GM18507 (cell line): Measurements from ENCODE around the gene MAGT1.
"Not testable (repeated sequence)": the region's sequence is repeated elsewhere in the genome, so short reads cannot be mapped to it uniquely, and the experiment has no call there.

Experiments used
- DNase-seq: peaks from one replicate; pipeline ENCODE4 v3.0.0; 2011; ENCODE audit warnings: low read depth; ENCODE audit not compliant: insufficient read length; ENCODE audit errors: extremely low spot score
- FAIRE-seq: peaks from 2 replicates; lab custom pipeline; 2011; peaks lifted over from hg19 to GRCh38; lab: Jason Lieb, UNC

Gene MAGT1

DNA sequence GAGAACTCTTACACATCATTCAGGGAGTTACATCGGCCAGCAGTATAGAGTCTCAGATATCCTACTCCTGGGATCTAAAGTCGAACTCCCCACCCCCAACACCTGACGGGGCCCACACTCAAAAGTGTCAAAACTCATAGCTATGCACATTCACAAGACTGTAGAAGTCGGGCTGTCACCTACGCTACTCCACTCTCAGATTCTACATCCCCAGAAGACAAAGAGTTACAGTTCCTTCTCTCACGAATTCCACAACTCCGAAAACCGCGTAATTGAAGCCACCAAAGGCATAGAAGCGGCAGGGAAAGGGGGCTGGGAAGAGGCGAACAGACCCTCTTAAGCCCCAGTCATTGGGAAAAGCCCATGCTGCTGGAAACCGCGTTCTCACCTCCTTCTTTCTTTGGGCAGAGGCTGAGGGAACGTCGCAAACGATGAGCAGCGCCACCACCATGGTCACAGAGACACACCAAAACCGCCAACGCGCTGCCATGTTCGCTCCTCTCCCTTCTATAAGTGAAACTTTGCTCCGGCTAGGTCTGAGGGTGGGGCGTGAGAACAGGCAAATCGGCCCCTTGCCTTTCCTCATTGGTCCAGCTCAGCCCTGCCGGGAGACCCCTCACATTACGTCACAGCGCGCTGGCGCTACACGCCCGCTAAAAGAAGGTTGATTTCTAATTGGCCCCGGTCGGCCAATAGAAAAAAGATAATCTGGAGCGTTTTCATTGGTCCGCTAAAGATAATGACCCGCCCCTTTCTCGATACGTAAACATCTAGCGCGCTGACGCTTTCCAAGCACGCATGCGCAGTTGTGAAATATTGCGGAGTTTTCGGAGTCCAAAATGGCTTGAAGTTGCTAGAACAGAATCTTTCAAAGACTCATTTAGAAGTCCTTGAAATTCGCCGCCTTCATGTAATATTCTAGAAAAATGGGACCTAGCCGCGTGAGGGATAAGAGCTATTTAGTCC is at the start of gene MAGT1:
Gene MAGT1, minus strand, starts transcription at position 515 of the 966 bp plus-strand sequence. Its CDS starts 25 bp downstream, at position 490.
- DNase-seq (peak; percentile 48), FAIRE-seq (peak; percentile 98)

- DNase-seq, FAIRE-seq: not testable (repeated sequence)
These were observed 49.8 kb upstream of the MAGT1 start for GRCh38 chrX:77945031-77945430.

- FAIRE-seq: peak; percentile 24
- DNase-seq: no peak
These were observed 42.9 kb upstream of the MAGT1 start for GRCh38 chrX:77938083-77938680.

- no peak for FAIRE-seq
- no peak for DNase-seq
These were observed 42.1 kb upstream of the MAGT1 start for GRCh38 chrX:77937291-77937690.

- DNase-seq (no peak), FAIRE-seq (no peak)
These were observed 41.1 kb upstream of the MAGT1 start for GRCh38 chrX:77936299-77936698.

DNA sequence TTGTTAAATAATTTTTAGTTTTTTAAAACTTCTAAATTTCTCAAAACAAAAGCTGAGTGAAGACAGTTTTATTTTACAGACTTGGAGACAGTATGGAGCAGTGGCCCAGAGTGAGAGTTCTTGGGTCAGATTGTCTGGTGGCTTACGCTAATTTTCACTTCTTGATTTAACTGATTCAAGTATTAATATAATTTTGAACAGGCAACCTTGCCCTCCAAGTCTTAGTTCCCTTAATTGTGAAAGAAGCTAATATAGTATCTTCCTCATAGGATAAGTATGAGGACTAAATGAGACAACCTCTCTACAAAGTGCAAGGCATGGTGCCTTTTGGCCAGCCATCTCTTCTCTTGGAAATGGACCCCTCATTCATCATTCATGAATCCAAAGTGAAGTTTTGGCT is 40.7 kb upstream of the MAGT1 start:
- FAIRE-seq (no peak), DNase-seq (no peak)

- FAIRE-seq: peak; percentile 48
- DNase-seq: no peak
These were observed 35.3 kb upstream of the MAGT1 start for GRCh38 chrX:77930581-77930980.

GRCh38 chrX:77925764-77926163 is 30.5 kb upstream of the MAGT1 start:
- peak; percentile 66 for FAIRE-seq
- no peak for DNase-seq

GRCh38 chrX:77924320-77924859 is 29.2 kb upstream of the MAGT1 start:
- FAIRE-seq: no peak
- no peak for DNase-seq

- peak; percentile 12 for FAIRE-seq
- DNase-seq: no peak
These were observed 27.6 kb upstream of the MAGT1 start for GRCh38 chrX:77922787-77923186.

DNA sequence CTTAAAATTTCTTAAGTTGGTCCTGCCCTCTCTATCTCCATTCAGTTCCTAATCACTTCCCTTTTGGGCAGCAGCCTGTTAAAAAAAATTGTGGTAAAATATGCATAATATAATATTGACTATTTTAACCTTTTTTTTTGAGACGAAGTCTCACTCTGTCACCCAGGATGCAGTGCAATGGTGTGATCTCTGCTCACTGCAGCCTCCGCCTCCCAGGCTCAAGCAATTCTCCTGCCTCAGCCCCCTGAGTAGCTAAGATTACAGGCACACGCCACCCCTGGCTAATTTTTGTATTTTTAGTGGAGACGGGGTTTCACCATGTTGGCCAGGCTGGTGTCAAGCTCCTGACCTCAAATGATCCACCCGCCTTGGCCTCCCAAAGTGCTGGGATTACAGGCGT is 24.1 kb upstream of the MAGT1 start:
- FAIRE-seq, DNase-seq: not testable (repeated sequence)

- FAIRE-seq: no peak
- DNase-seq: no peak
These were observed 23.3 kb upstream of the MAGT1 start for GRCh38 chrX:77918568-77918967.

- FAIRE-seq: peak; percentile 78
- DNase-seq: no peak
These were observed 22.2 kb upstream of the MAGT1 start for GRCh38 chrX:77917294-77917933.

DNA sequence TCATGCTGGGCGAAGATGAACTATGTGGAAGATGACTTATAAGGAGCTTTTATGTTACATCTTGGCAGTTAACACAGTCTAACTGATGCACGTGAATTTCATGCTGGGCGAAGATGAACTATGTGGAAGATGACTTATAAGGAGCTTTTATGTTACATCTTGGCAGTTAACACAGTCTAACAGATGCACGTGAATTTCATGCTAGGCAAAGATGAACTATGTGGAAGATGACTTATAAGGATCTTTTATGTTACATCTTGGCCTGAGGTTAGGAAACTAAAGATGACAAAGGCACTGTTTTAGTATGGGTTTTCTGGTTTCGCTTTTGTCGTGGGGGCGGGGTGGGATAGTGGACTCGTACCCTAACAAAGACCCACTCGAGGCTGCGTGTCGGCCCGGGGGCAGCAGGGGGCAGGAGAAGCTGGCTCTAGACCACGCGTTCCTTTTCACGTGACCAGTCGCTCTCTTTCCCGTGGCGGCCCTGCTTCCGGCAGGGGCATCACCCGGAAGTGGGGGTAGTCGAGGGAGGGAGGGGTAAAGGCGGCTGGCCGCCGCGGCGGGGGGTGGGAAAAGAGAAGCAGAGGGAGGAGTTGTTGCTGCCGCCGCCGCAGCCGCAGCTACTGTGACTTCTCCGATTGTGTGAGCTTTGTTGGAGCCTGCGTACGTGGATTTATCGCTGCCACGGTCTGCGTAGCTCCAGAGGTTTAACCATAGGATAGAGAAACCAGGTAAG is 15.0 kb upstream of the MAGT1 start, which contains the start of gene ATP7A:
Gene ATP7A, plus strand, starts transcription at position 586 of the 733 bp plus-strand sequence. CDS start 60,949 bp downstream, outside the sequence.
- DNase-seq (peak; percentile 65), FAIRE-seq (peak; percentile 85)

GRCh38 chrX:77901506-77901905 is 6.3 kb upstream of the MAGT1 start:
- FAIRE-seq: no peak

GRCh38 chrX:77900688-77901087 is 5.5 kb upstream of the MAGT1 start:
- DNase-seq (no peak), FAIRE-seq (no peak)

More at GRCh38 chrX:77901506-77901905, 6.3 kb upstream of the MAGT1 start:
- no peak for DNase-seq

DNA sequence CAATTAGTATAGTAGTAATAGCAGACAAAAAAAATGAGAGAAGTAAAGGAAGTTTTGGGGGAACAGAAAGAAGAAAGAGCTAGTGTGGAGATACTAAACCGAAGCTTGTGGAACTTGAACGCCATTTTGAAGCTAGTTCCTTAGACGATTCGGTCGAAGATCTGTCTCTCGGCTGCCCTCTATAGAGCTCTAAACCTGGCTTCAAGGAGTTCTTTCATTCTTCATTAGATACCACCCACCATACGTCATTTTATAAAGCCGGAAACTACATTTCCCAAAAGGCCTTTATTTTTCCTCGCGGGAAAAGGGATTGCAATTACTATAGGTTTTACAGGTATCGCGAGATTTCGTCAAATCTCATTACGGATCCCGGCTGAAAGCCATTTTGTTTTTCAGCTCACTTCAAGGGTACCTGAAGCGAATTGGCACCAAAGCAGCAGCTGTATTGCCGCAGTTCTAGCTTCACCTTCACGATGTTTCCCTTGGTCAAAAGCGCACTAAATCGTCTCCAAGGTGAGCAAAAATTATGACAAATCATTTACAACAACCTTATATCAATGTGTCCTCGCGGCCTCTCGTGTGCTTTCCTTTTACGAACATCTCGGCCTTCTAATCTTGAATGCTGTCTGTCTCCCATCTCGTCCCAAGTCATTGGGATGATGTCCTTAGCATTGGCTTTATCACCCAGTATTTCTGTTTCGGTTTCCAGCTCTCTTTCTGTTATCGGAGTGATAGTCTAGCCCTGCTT is 4.0 kb upstream of the MAGT1 start, which contains the start of gene COX7B:
Gene COX7B, plus strand, starts transcription at position 388 of the 748 bp plus-strand sequence. Its CDS starts 86 bp downstream, at position 474.
- FAIRE-seq (peak; percentile 86), DNase-seq (peak; percentile 29)

GRCh38 chrX:77893713-77894112 is 1.5 kb downstream of the MAGT1 start:
- DNase-seq (no peak), FAIRE-seq (no peak)
